BLaER1 (cell line): ENCODE measurements around the gene EN2.

ENCODE experiments used
- H3K27ac ChIP-seq: shearing (Covaris generic); formaldehyde crosslinking; 2 replicates; pipeline ENCODE4 v1.8.1; 2022
- H3K27me3 ChIP-seq: shearing (Covaris generic); formaldehyde crosslinking; 2 replicates; pipeline ENCODE4 v1.8.1; 2022
- H3K36me3 ChIP-seq: shearing (Covaris generic); formaldehyde crosslinking; 2 replicates; pipeline ENCODE4 v1.8.1; 2022
- H3K4me1 ChIP-seq: shearing (Covaris generic); formaldehyde crosslinking; 2 replicates; pipeline ENCODE4 v1.8.1; 2022
- H3K4me2 ChIP-seq: shearing (Covaris generic); formaldehyde crosslinking; 2 replicates; pipeline ENCODE4 v1.8.1; 2022
- H3K4me3 ChIP-seq: shearing (Covaris generic); formaldehyde crosslinking; 2 replicates; pipeline ENCODE4 v1.8.1; 2022
- H3K9ac ChIP-seq: shearing (Covaris generic); formaldehyde crosslinking; 2 replicates; pipeline ENCODE4 v1.8.1; 2022
- H3K9me3 ChIP-seq: shearing (Covaris generic); formaldehyde crosslinking; 2 replicates; pipeline ENCODE4 v1.8.1; 2022
- H4K20me1 ChIP-seq: shearing (Covaris generic); formaldehyde crosslinking; 2 replicates; pipeline ENCODE4 v1.8.1; 2022
- Cebpa-rat ChIP-seq: shearing (Covaris generic); IDR thresholded peaks from 2 replicates; pipeline ENCODE4 v1.8.1; 2022

The EN2 gene

DNA sequence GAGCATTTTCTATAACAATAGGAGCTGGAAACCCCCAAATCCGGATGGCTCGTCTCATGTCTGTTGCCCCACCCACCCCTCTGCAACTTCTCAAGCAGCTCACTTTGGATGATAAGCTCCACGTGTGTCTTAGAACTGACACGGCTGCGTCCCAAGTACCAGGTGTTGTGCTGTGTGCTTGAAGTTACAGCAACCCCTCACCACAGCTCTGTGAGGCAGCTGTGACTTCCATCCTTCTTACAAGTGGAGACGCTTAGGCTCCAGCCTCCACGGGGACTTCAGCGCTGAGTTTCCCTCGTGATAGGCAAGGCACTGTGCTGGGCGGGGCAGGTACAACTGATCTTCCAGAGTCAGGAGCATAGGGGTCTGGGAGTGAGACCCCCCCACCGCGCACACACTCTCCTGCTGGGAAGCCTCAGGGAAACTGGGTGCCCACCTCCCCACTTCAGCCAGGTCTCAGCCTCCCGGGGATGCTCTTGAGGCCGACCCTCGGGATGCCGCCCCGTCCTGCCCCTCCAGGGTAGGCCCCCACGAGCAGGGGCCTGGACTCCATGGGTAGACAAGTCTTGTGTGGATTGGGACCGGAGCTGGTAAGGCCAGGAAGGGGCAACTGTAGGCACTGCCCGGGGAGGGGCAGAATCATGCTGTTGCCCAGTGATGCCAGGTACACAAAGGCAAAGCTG lies 31.4 kb downstream of the EN2 start:
- TF ChIP-seq Cebpa-rat: no peak
- peaks cover 34% of the 10 kb centered on the region for H3K4me1 ChIP-seq
- no peaks in the 10 kb centered on the region for H3K9me3 ChIP-seq
- H3K36me3 ChIP-seq: no peaks in the 10 kb centered on the region
- no peaks in the 10 kb centered on the region for H4K20me1 ChIP-seq
- no peaks in the 10 kb centered on the region for H3K27me3 ChIP-seq
- peak overlapping the region; percentile 81 for H3K27ac ChIP-seq
- H3K4me2 ChIP-seq: peak overlapping the region; percentile 93
- H3K9ac ChIP-seq: no peak overlapping the region
- H3K4me3 ChIP-seq: no peak overlapping the region

GRCh38 chr7:155489862-155490696 lies 32.1 kb downstream of the EN2 start:
- no peaks in the 10 kb centered on the region for H3K9me3 ChIP-seq
- H3K9ac ChIP-seq: peak overlapping the region; percentile 75; the same call in 1 of the 2 replicates
- no peaks in the 10 kb centered on the region for H3K36me3 ChIP-seq
- no peaks in the 10 kb centered on the region for H4K20me1 ChIP-seq
- peaks cover 34% of the 10 kb centered on the region for H3K4me1 ChIP-seq
- no peak for TF ChIP-seq Cebpa-rat
- H3K4me2 ChIP-seq: peak overlapping the region; percentile 93
- peak overlapping the region; percentile 66 for H3K4me3 ChIP-seq
- peak overlapping the region; percentile 81 for H3K27ac ChIP-seq
- no peaks in the 10 kb centered on the region for H3K27me3 ChIP-seq

- H3K4me3 ChIP-seq: peak overlapping the region; percentile 66
- no peaks in the 10 kb centered on the region for H3K27me3 ChIP-seq
- H3K9me3 ChIP-seq: no peaks in the 10 kb centered on the region
- peak overlapping the region; percentile 75 for H3K9ac ChIP-seq
- no peak for TF ChIP-seq Cebpa-rat
- H4K20me1 ChIP-seq: no peaks in the 10 kb centered on the region
- no peaks in the 10 kb centered on the region for H3K36me3 ChIP-seq
- peak overlapping the region; percentile 93 for H3K4me2 ChIP-seq
- H3K27ac ChIP-seq: peak overlapping the region; percentile 81
- H3K4me1 ChIP-seq: peaks cover 38% of the 10 kb centered on the region
Observed at GRCh38 chr7:155490697-155491628, 33.0 kb downstream of the EN2 start.

GRCh38 chr7:155491812-155492211 lies 33.9 kb downstream of the EN2 start:
- Histone ChIP-seq H3K4me1 (peaks cover 39% of the 10 kb centered on the region), H3K27ac (peak overlapping the region; percentile 81), H3K36me3 (no peaks in the 10 kb centered on the region), H3K9me3 (no peaks in the 10 kb centered on the region), H3K4me2 (peak overlapping the region; percentile 93), H3K27me3 (no peaks in the 10 kb centered on the region; the same call in 1 of the 2 replicates), H3K9ac (peak overlapping the region; percentile 75), H3K4me3 (peak overlapping the region; percentile 66), H4K20me1 (no peaks in the 10 kb centered on the region)
- TF ChIP-seq Cebpa-rat: no peak

DNA sequence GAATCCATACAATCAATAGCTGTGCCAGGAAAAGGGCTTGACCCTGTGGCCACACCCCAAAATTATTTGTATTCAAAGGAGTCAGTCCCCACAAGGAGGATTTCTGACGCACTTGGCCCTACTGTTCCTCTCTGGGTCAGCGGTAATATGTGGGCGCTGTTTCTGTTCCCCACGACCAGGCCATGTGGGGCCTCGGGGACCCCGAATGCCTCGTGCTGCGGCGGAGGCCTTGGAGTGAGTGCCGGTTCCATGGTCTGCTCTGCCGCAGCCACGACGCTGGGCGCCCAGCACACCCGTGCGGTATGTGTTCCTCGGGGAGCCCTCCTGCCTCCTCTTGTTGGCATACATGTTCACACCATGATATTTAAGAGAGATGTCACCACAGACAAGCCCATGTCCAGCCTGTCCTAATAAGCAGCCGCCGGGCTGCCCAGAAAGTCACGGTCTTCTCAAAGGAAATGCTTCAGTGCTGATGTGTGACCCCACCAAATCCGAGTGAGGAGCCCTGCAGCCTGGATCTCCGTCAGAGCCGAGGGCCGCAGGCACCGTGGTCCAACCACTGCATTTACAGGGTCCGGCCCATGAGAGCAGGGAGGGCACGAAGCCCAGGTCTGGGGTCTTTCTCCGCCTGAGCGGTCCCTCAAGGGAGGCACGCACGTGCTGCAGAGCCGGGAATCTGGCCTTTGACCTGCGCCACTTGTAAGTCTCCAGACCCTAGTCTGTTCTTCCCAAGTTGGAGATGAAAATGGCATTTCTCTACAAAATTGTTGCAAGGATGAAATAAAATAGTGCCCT lies 36.0 kb downstream of the EN2 start:
- no peak overlapping the region for H3K27ac ChIP-seq
- no peaks in the 10 kb centered on the region for H3K9me3 ChIP-seq
- no peak overlapping the region for H3K9ac ChIP-seq
- H3K4me1 ChIP-seq: peaks cover 36% of the 10 kb centered on the region
- no peaks in the 10 kb centered on the region for H3K36me3 ChIP-seq
- no peak overlapping the region for H3K4me2 ChIP-seq
- no peaks in the 10 kb centered on the region for H4K20me1 ChIP-seq
- no peak overlapping the region for H3K4me3 ChIP-seq
- TF ChIP-seq Cebpa-rat: no peak
- H3K27me3 ChIP-seq: peaks cover 6% of the 10 kb centered on the region

DNA sequence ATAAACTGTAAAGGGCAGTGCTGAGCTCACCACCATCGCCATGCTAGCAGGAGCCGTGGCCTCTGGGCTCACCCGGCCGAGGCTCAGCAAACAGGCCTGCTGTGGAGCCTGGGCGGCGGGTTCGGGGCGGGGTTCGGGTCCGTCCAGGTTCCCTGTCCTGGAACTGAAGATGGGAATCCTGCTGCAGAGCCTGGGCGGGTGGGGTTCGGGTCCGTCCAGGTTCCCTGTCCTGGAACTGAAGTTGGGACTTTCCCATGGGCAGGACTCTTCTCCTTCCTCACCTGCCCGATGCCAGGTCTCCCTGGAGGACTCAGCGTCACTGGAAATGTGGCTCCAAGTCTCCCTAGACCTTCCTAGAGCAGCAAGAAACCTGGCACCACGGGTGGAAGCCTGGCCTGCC lies 36.6 kb downstream of the EN2 start:
- Histone ChIP-seq H3K4me2 (no peak overlapping the region), H3K4me3 (no peak overlapping the region), H3K36me3 (no peaks in the 10 kb centered on the region), H3K9ac (no peak overlapping the region), H3K27ac (no peak overlapping the region), H3K9me3 (no peaks in the 10 kb centered on the region), H3K4me1 (peaks cover 29% of the 10 kb centered on the region), H3K27me3 (peaks cover 12% of the 10 kb centered on the region), H4K20me1 (no peaks in the 10 kb centered on the region)
- no peak for TF ChIP-seq Cebpa-rat

DNA sequence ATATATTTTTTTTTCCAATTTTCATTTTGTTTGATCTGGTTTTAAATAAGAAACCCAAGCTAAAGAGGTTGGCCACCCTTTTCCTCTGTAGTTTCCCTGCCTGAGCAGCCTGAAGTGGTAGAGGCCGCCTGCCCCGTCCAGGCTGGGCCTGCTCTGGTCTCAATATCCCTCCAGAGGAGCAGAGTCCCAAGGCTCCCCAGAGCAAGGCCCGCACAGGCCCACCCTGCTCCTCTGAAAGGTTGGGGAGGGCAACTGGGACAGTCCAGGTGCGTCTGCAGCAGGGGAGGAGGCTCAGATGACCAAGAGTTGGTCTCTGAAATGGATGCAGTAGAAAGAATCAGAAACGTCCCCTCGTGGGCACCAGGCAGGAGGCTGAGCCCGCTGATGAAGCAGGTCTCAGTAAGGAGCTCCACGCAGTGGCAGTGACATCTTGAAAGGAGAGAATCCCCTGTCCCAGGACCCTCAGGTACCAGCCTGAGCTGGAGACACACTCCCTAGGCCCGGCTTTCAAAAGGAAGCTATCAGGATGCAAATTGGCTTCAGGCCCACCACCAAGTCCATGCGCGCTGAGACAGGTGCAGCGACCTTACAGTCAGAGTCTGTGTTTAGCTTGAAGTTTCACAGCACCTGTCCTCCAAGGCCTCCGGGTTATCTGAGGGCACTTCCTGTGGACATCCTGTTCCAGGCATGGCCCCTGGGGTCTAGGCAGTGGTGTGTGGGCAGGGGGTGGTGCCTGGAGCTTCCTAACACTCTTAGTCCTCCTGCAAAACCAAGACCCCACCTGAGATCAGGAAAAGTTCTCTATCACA lies 37.7 kb downstream of the EN2 start:
- H3K36me3 ChIP-seq: no peaks in the 10 kb centered on the region
- H3K4me3 ChIP-seq: no peak overlapping the region
- H3K9me3 ChIP-seq: no peaks in the 10 kb centered on the region
- H3K4me1 ChIP-seq: peaks cover 19% of the 10 kb centered on the region
- H3K9ac ChIP-seq: no peak overlapping the region
- peaks cover 23% of the 10 kb centered on the region for H3K27me3 ChIP-seq
- H3K4me2 ChIP-seq: peak overlapping the region; percentile 33
- TF ChIP-seq Cebpa-rat: no peak
- no peak overlapping the region for H3K27ac ChIP-seq
- H4K20me1 ChIP-seq: peaks cover 3% of the 10 kb centered on the region; the same call in 1 of the 2 replicates

GRCh38 chr7:155496267-155497005 lies 38.5 kb downstream of the EN2 start:
- Histone ChIP-seq H3K36me3 (no peaks in the 10 kb centered on the region), H3K4me2 (peak overlapping the region; percentile 33; the same call in 1 of the 2 replicates), H3K9ac (no peak overlapping the region), H4K20me1 (peaks cover 5% of the 10 kb centered on the region; the same call in 1 of the 2 replicates), H3K27ac (no peak overlapping the region), H3K4me1 (peaks cover 15% of the 10 kb centered on the region), H3K27me3 (peaks cover 31% of the 10 kb centered on the region), H3K9me3 (no peaks in the 10 kb centered on the region), H3K4me3 (no peak overlapping the region)
- TF ChIP-seq Cebpa-rat: no peak
